Neural cell (in vitro differentiated cells): ENCODE measurements around the gene SLC25A22. TPM values are rescaled to one million over a fixed set of nuclear protein-coding genes. Genes with fewer than 3 reads are reported as not detected.

ENCODE experiments used
- H2AFZ ChIP-seq: fragments of 200-600, 300-800 bp; sonication (generic), shearing (Covaris generic); 2 replicates; pipeline ENCODE4 v1.6.0; 2014; ENCODE audit warnings: low read depth, mild to moderate bottlenecking, antibody characterized with exemption, low read length, moderate library complexity
- H3F3A ChIP-seq: fragments of 200-600 bp; shearing (Covaris generic); 2 replicates; pipeline ENCODE4 v1.6.1; 2016; ENCODE audit warnings: mild to moderate bottlenecking, moderate library complexity, mixed read lengths, antibody characterized with exemption, low read length; ENCODE audit not compliant: insufficient read depth, poor library complexity, severe bottlenecking
- H3K27ac ChIP-seq: fragments of 200-600, 300-800 bp; sonication (generic), shearing (Covaris generic); 2 replicates; pipeline ENCODE4 v1.5.1; 2014; ENCODE audit warnings: mild to moderate bottlenecking, low read length, moderate library complexity
- H3K27me3 ChIP-seq: fragments of 300-800, 200-600 bp; sonication (generic), shearing (Covaris generic); 2 replicates; pipeline ENCODE4 v1.6.0; 2014; ENCODE audit warnings: mild to moderate bottlenecking, low read depth, low read length, moderate library complexity; ENCODE audit not compliant: insufficient read depth
- H3K36me3 ChIP-seq: fragments of 300-800, 200-600 bp; sonication (generic), shearing (Covaris generic); 2 replicates; pipeline ENCODE4 v1.5.1; 2014; ENCODE audit warnings: mild to moderate bottlenecking, antibody characterized with exemption, low read length, moderate library complexity; ENCODE audit not compliant: insufficient read depth
- H3K4me2 ChIP-seq: fragments of 300-800, 200-600 bp; sonication (generic), shearing (Covaris generic); 2 replicates; pipeline ENCODE4 v1.6.0; 2014; ENCODE audit warnings: mild to moderate bottlenecking, low read length
- H3K4me3 ChIP-seq: fragments of 300-800, 200-600 bp; sonication (generic), shearing (Covaris generic); 2 replicates; pipeline ENCODE4 v1.5.1; 2014; ENCODE audit warnings: mild to moderate bottlenecking, low read length, moderate library complexity
- H3K79me2 ChIP-seq: fragments of 200-600 bp; shearing (Covaris generic); replicated peaks from 2 replicates; pipeline ENCODE4 v1.6.0; 2014; ENCODE audit warnings: mild to moderate bottlenecking, low read length, moderate library complexity; ENCODE audit not compliant: insufficient read depth
- H3K9ac ChIP-seq: fragments of 300-800, 200-600 bp; sonication (generic), shearing (Covaris generic); 2 replicates; pipeline ENCODE4 v1.6.1; 2016; ENCODE audit warnings: mild to moderate bottlenecking, low read length, mixed read lengths
- H3K9me2 ChIP-seq: fragments of 200-600 bp; shearing (Covaris generic); 2 replicates; pipeline ENCODE4 v1.6.1; 2016; ENCODE audit warnings: mild to moderate bottlenecking, low read length, mixed read lengths; ENCODE audit not compliant: insufficient read depth
- H3K9me3 ChIP-seq: fragments of 200-600, 300-800 bp; sonication (generic), shearing (Covaris generic); 2 replicates; pipeline ENCODE4 v1.6.1; 2016; ENCODE audit warnings: mild to moderate bottlenecking, mixed run types, low read length, moderate library complexity, mixed read lengths
- H4K20me1 ChIP-seq: fragments of 200-600 bp; shearing (Covaris generic); 2 replicates; pipeline ENCODE4 v1.6.1; 2016; ENCODE audit warnings: mild to moderate bottlenecking, mixed run types; ENCODE audit not compliant: insufficient read depth
- CTCF ChIP-seq: fragments of 450-650 bp; IDR thresholded peaks from 2 replicates; pipeline ENCODE4 v1.5.1; 2014; ENCODE audit warnings: antibody characterized with exemption, mild to moderate bottlenecking, moderate library complexity; ENCODE audit not compliant: poor library complexity, severe bottlenecking
- EP300 ChIP-seq: fragments of 450-650 bp; conservative IDR thresholded peaks from 2 replicates; pipeline ENCODE4 v1.6.1; 2014; ENCODE audit warnings: antibody characterized with exemption, mild to moderate bottlenecking, moderate library complexity; ENCODE audit not compliant: poor library complexity, severe bottlenecking
- EZH2 ChIP-seq: fragments of 200-600, 300-800 bp; shearing (Covaris generic), sonication (generic); IDR thresholded peaks from 2 replicates; pipeline ENCODE4 v1.6.1; 2014; ENCODE audit warnings: antibody characterized with exemption, low read length, borderline replicate concordance, mild to moderate bottlenecking; ENCODE audit not compliant: insufficient read depth, poor library complexity, severe bottlenecking
- MXI1 ChIP-seq: fragments of 450-650 bp; conservative IDR thresholded peaks from 2 replicates; pipeline ENCODE4 v1.6.1; 2014; ENCODE audit warnings: antibody characterized with exemption, mild to moderate bottlenecking; ENCODE audit not compliant: poor library complexity, severe bottlenecking
- RAD21 ChIP-seq: fragments of 450-650 bp; conservative IDR thresholded peaks from 2 replicates; pipeline ENCODE4 v1.6.1; 2014; ENCODE audit warnings: antibody characterized with exemption, mild to moderate bottlenecking, moderate library complexity
- REST ChIP-seq: IDR thresholded peaks from 2 replicates; pipeline ENCODE4 v1.6.1; 2012; ENCODE audit warnings: borderline replicate concordance
- SMC3 ChIP-seq: fragments of 450-650 bp; conservative IDR thresholded peaks from 2 replicates; pipeline ENCODE4 v1.6.1; 2014; ENCODE audit warnings: antibody characterized with exemption, mild to moderate bottlenecking, moderate library complexity; ENCODE audit not compliant: poor library complexity
- TAF1 ChIP-seq: IDR thresholded peaks from 2 replicates; pipeline ENCODE4 v1.6.1; 2012; ENCODE audit warnings: low read depth
- polyA plus RNA-seq: library from polyadenylated mRNA; depleted of rRNA; stranded (reverse); fragments of >200 nt; gene quantifications from 2 replicates; pipeline ENCODE4 v1.2.3, GENCODE V29; 2014

Gene SLC25A22
- polyA plus RNA-seq, 1 donor from 2014 or later, result 40.9 TPM

- no peak overlapping the region for H3K9ac ChIP-seq
- no peaks in the 10 kb centered on the region for H3K79me2 ChIP-seq
Observed at GRCh38 chr11:834371-835316, 36.6 kb upstream of the SLC25A22 start.

More at GRCh38 chr11:834371-835316, 36.6 kb upstream of the SLC25A22 start:
- Histone ChIP-seq H3K27ac (no peak overlapping the region), H3K4me2 (no peak overlapping the region), H3F3A (no peaks in the 10 kb centered on the region), H3K9me2 (no peaks in the 10 kb centered on the region), H2AFZ (no peak overlapping the region), H3K36me3 (no peaks in the 10 kb centered on the region), H4K20me1 (no peaks in the 10 kb centered on the region), H3K4me3 (no peak overlapping the region), H3K27me3 (peaks cover 16% of the 10 kb centered on the region), H3K9me3 (no peaks in the 10 kb centered on the region)
- TF ChIP-seq MXI1 (no peak), REST (no peak), CTCF (no peak), EZH2 (no peak), RAD21 (no peak), TAF1 (no peak), EP300 (no peak), SMC3 (no peak)
